IPS-18c (cell line): ENCODE results near the gene SLC46A2.

Experiments
- H3K4me3 ChIP-seq: 2 replicates; pipeline ENCODE4 v1.7.0; 2013; ENCODE audit warnings: low read depth, mild to moderate bottlenecking, low read length, moderate library complexity; ENCODE audit not compliant: insufficient read depth
- H3K9me3 ChIP-seq: one replicate; pipeline ENCODE4 v1.6.1; 2013; ENCODE audit warnings: mild to moderate bottlenecking, low read length, moderate library complexity; ENCODE audit not compliant: control insufficient read depth, insufficient read depth

Gene SLC46A2

GRCh38 chr9:112894041-112894440 lies 3.4 kb upstream of the SLC46A2 start:
- no peaks in the 10 kb centered on the region for H3K9me3 ChIP-seq
- H3K4me3 ChIP-seq: no peak overlapping the region

GRCh38 chr9:112892981-112893380 lies 2.3 kb upstream of the SLC46A2 start:
- Histone ChIP-seq H3K9me3 (no peaks in the 10 kb centered on the region), H3K4me3 (no peak overlapping the region)

- H3K4me3 ChIP-seq: no peak overlapping the region
- no peaks in the 10 kb centered on the region for H3K9me3 ChIP-seq
These were observed 845 bp upstream of the SLC46A2 start for GRCh38 chr9:112891521-112891920.

GRCh38 chr9:112887381-112887780 lies 3.3 kb downstream of the SLC46A2 start:
- H3K4me3 ChIP-seq: no peak overlapping the region
- H3K9me3 ChIP-seq: no peaks in the 10 kb centered on the region

- Histone ChIP-seq H3K4me3 (no peak overlapping the region), H3K9me3 (no peaks in the 10 kb centered on the region)
These were observed 4.3 kb downstream of the SLC46A2 start for GRCh38 chr9:112886351-112886750.

GRCh38 chr9:112885324-112885723 lies 5.4 kb downstream of the SLC46A2 start:
- no peak overlapping the region for H3K4me3 ChIP-seq
- no peaks in the 10 kb centered on the region for H3K9me3 ChIP-seq

GRCh38 chr9:112884721-112885120 lies 6.0 kb downstream of the SLC46A2 start:
- Histone ChIP-seq H3K4me3 (no peak overlapping the region), H3K9me3 (no peaks in the 10 kb centered on the region)

GRCh38 chr9:112884101-112884500 lies 6.6 kb downstream of the SLC46A2 start:
- no peak overlapping the region for H3K4me3 ChIP-seq

GRCh38 chr9:112881331-112881730 lies 9.3 kb downstream of the SLC46A2 start:
- H3K4me3 ChIP-seq: no peak overlapping the region
- H3K9me3 ChIP-seq: no peaks in the 10 kb centered on the region

More at GRCh38 chr9:112884101-112884500, 6.6 kb downstream of the SLC46A2 start:
- H3K9me3 ChIP-seq: no peaks in the 10 kb centered on the region

- H3K9me3 ChIP-seq: no peaks in the 10 kb centered on the region
- no peak overlapping the region for H3K4me3 ChIP-seq
These were observed 10.0 kb downstream of the SLC46A2 start for GRCh38 chr9:112880650-112881049.

GRCh38 chr9:112878752-112879151 lies 11.9 kb downstream of the SLC46A2 start:
- no peaks in the 10 kb centered on the region for H3K9me3 ChIP-seq
- H3K4me3 ChIP-seq: no peak overlapping the region

GRCh38 chr9:112873773-112874405 lies 16.8 kb downstream of the SLC46A2 start:
- H3K9me3 ChIP-seq: no peaks in the 10 kb centered on the region
- no peak overlapping the region for H3K4me3 ChIP-seq

- H3K4me3 ChIP-seq: no peak overlapping the region
- no peaks in the 10 kb centered on the region for H3K9me3 ChIP-seq
These were observed 18.7 kb downstream of the SLC46A2 start for GRCh38 chr9:112872019-112872418.

GRCh38 chr9:112870556-112870955 lies 20.1 kb downstream of the SLC46A2 start:
- no peak overlapping the region for H3K4me3 ChIP-seq
- H3K9me3 ChIP-seq: no peaks in the 10 kb centered on the region

- Histone ChIP-seq H3K9me3 (no peaks in the 10 kb centered on the region), H3K4me3 (no peak overlapping the region)
These were observed 20.8 kb downstream of the SLC46A2 start for GRCh38 chr9:112869917-112870316.

GRCh38 chr9:112869041-112869529 lies 21.6 kb downstream of the SLC46A2 start:
- Histone ChIP-seq H3K4me3 (no peak overlapping the region), H3K9me3 (no peaks in the 10 kb centered on the region)

GRCh38 chr9:112868461-112868860 lies 22.2 kb downstream of the SLC46A2 start:
- Histone ChIP-seq H3K9me3 (no peaks in the 10 kb centered on the region), H3K4me3 (no peak overlapping the region)

GRCh38 chr9:112867275-112867991 lies 23.2 kb downstream of the SLC46A2 start:
- no peaks in the 10 kb centered on the region for H3K9me3 ChIP-seq
- no peak overlapping the region for H3K4me3 ChIP-seq
